ENCODE results near the gene RPEL1.
A peak's percentile ranks its signal among the peaks of the same experiment; 100 is the strongest.

DNA sequence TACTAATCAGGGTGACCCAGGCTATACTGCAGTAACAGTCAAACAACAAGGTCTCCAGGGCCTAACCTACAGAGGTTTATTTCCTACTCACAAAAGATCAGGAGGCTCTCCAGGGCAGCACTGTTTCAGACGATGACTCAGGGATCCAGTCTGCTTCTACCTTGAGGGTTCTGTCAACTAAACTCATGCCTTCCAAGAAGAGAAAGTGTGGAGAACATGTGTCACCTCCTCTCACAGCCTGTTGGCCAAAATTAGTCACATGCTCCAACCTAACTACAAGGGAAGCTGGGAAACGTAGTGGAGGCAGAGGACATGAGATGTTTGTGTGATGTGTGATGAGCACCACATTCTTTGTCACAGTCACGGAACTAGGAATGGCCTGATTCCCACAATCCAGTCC lies 16.5 kb downstream of the RPEL1 start:
- TF ChIP-seq, protein P1, sequence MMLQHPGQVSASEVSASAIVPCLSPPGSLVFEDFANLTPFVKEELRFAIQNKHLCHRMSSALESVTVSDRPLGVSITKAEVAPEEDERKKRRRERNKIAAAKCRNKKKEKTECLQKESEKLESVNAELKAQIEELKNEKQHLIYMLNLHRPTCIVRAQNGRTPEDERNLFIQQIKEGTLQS (IDR thresholded peaks at IDR 0.05; ENCODE audit: insufficient read depth, low read depth, low read length), result no peak
- TF ChIP-seq EGR1 (IDR thresholded peaks at IDR 0.05; ENCODE audit: borderline replicate concordance, low read depth, low read length), result no peak
- TF ChIP-seq, protein P2, sequence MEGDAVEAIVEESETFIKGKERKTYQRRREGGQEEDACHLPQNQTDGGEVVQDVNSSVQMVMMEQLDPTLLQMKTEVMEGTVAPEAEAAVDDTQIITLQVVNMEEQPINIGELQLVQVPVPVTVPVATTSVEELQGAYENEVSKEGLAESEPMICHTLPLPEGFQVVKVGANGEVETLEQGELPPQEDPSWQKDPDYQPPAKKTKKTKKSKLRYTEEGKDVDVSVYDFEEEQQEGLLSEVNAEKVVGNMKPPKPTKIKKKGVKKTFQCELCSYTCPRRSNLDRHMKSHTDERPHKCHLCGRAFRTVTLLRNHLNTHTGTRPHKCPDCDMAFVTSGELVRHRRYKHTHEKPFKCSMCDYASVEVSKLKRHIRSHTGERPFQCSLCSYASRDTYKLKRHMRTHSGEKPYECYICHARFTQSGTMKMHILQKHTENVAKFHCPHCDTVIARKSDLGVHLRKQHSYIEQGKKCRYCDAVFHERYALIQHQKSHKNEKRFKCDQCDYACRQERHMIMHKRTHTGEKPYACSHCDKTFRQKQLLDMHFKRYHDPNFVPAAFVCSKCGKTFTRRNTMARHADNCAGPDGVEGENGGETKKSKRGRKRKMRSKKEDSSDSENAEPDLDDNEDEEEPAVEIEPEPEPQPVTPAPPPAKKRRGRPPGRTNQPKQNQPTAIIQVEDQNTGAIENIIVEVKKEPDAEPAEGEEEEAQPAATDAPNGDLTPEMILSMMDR (IDR thresholded peaks at IDR 0.05; ENCODE audit: control extremely low read depth in 1 of 3, insufficient read depth in 1 of 3, low read depth in 1 of 3, low read length in 3 of 3), result no peak
- TF ChIP-seq, protein P3, sequence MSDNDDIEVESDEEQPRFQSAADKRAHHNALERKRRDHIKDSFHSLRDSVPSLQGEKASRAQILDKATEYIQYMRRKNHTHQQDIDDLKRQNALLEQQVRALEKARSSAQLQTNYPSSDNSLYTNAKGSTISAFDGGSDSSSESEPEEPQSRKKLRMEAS (IDR thresholded peaks at IDR 0.05), result no peak
- TF ChIP-seq, protein P4, sequence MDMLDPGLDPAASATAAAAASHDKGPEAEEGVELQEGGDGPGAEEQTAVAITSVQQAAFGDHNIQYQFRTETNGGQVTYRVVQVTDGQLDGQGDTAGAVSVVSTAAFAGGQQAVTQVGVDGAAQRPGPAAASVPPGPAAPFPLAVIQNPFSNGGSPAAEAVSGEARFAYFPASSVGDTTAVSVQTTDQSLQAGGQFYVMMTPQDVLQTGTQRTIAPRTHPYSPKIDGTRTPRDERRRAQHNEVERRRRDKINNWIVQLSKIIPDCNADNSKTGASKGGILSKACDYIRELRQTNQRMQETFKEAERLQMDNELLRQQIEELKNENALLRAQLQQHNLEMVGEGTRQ (IDR thresholded peaks at IDR 0.05; ENCODE audit: low read length), result peak; percentile 36; the same call in 1 of the 2 replicates
- no peak for TF ChIP-seq EZH2 (IDR thresholded peaks at IDR 0.05; ENCODE audit: low read depth, low read length, severe bottlenecking)
- no peak for TF ChIP-seq GABPA (IDR thresholded peaks at IDR 0.05; ENCODE audit: borderline replicate concordance, insufficient read depth, low read length)
- no peak for TF ChIP-seq FOSL1 (IDR thresholded peaks at IDR 0.05; ENCODE audit: insufficient read depth, low read depth, low read length)
- TF ChIP-seq KDM1A (IDR thresholded peaks at IDR 0.05; ENCODE audit: borderline replicate concordance, low read length), result no peak
